ENCODE data around the gene SLC16A2. TPM values are rescaled to one million over a fixed set of nuclear protein-coding genes. Genes with fewer than 3 reads are reported as not detected.

Gene SLC16A2
- total RNA-seq, 1 experiment from 2014 or later = 55.2 TPM

DNA sequence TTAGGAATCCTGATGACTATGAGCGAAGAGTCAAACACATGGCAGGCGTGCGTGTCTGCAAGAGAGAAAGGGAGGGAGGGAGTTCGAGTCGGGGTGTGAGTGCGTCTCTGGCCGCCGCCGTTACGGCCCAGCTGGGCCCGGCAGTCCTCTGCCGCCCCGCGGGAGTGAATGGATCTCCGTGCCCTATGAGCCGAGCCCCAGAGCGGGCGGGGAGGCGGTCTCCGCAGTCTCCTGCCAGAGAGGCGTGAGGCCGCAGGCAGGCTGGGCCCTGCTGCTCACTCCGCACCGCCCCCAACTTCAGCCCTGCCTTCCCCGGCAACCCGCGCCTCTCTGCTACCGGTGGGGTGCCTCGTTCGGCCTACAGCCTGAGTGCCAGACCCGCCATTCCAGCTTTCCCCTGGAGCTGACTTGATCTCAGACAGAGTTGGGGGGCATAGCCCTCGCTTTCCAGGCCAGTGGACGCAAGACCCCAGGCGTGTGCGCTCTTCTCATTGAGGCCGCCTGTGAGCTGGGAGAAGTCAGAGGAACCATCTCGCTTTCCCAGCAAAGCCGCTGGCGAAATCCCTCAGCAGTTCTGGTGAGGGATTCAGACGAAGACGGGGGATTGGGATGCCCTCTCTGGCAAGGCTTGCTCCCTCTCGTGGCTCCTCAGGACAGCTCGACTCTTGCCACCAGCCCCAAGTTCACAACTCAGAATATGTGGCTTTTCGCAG lies 1.4 kb downstream of the SLC16A2 start:
- peak; percentile 42 for ATAC-seq

DNA sequence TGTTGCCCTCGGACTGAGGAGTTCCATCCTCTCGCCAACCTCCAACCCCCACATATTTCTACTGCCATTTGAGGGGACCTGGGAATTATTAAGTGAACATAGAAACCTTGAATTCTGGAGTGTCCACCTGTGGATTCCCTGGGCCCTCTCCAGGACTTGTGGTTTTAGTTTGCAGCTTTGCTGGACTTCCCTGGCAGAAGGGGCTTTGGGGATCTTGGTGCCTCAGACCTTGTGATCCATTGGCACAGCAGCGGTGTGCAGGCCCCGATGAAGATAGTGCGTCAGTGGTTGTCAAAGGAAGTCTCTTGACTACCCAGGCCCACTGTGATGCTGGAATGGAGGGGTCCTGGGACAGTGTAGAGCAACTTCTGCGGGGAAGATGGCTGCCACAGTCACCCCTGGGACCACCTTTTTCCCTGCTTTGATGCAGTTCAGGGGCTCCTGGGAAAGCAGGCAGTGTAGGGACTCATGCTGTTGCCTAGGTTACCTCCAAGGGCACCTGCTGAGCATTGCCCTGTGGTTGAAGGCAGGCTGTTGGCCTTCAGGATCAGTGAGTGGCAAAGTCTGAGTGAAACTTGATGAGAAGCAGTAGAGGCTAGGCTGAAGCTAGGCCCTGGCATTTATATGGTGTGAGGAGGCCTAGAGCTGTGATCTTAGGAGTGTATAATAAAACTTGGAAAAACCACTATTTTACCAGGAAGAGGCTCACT lies 2.2 kb downstream of the SLC16A2 start:
- peak overlapping the region; percentile 80 for H3K4me3 Mint-ChIP-seq
- H3K27ac Mint-ChIP-seq = no peak overlapping the region
- no peaks in the 10 kb centered on the region for H3K36me3 Mint-ChIP-seq
- H3K27me3 Mint-ChIP-seq (ENCODE audit: low read depth) = no peaks in the 10 kb centered on the region; the same call in 1 of the 2 replicates
- POLR2A ChIA-PET = no interaction called here
- peaks cover 21% of the 10 kb centered on the region for H3K4me1 Mint-ChIP-seq
- no peaks in the 10 kb centered on the region for H3K9me3 Mint-ChIP-seq
- no peak for ATAC-seq
- CTCF ChIA-PET = interaction anchor here (1.0 to 1.4 kb wide), 3 partner anchors 8 to 112 kb away, joined by 3 to 7 read pairs (median 4); no protein-coding TSS in a partner anchor
- no peak for DNase-seq (ENCODE audit: low spot score)
- TF ChIP-seq CREB1 (CRISPR knock-in tag; IDR thresholded peaks at IDR 0.05) = no peak
- no peak for TF ChIP-seq ZNF396 (CRISPR knock-in tag; IDR thresholded peaks at IDR 0.05; ENCODE audit: borderline replicate concordance)
- no peak for TF ChIP-seq PRRX2 (CRISPR knock-in tag; IDR thresholded peaks at IDR 0.05)
- TF ChIP-seq, protein P1, sequence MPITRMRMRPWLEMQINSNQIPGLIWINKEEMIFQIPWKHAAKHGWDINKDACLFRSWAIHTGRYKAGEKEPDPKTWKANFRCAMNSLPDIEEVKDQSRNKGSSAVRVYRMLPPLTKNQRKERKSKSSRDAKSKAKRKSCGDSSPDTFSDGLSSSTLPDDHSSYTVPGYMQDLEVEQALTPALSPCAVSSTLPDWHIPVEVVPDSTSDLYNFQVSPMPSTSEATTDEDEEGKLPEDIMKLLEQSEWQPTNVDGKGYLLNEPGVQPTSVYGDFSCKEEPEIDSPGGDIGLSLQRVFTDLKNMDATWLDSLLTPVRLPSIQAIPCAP (CRISPR knock-in tag; IDR thresholded peaks at IDR 0.05) = no peak
- no peak for TF ChIP-seq NR1H2 (CRISPR knock-in tag; IDR thresholded peaks at IDR 0.05)
- no peak for TF ChIP-seq ZNF232 (CRISPR knock-in tag; IDR thresholded peaks at IDR 0.05)
- no peak for TF ChIP-seq TEAD1 (CRISPR knock-in tag; IDR thresholded peaks at IDR 0.05)
- TF ChIP-seq, protein P2, sequence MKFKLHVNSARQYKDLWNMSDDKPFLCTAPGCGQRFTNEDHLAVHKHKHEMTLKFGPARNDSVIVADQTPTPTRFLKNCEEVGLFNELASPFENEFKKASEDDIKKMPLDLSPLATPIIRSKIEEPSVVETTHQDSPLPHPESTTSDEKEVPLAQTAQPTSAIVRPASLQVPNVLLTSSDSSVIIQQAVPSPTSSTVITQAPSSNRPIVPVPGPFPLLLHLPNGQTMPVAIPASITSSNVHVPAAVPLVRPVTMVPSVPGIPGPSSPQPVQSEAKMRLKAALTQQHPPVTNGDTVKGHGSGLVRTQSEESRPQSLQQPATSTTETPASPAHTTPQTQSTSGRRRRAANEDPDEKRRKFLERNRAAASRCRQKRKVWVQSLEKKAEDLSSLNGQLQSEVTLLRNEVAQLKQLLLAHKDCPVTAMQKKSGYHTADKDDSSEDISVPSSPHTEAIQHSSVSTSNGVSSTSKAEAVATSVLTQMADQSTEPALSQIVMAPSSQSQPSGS (CRISPR knock-in tag; IDR thresholded peaks at IDR 0.05; ENCODE audit: borderline replicate concordance, low read depth) = no peak
- TF ChIP-seq OVOL2 (CRISPR knock-in tag; IDR thresholded peaks at IDR 0.05; ENCODE audit: borderline replicate concordance) = no peak
- TF ChIP-seq, protein P3, sequence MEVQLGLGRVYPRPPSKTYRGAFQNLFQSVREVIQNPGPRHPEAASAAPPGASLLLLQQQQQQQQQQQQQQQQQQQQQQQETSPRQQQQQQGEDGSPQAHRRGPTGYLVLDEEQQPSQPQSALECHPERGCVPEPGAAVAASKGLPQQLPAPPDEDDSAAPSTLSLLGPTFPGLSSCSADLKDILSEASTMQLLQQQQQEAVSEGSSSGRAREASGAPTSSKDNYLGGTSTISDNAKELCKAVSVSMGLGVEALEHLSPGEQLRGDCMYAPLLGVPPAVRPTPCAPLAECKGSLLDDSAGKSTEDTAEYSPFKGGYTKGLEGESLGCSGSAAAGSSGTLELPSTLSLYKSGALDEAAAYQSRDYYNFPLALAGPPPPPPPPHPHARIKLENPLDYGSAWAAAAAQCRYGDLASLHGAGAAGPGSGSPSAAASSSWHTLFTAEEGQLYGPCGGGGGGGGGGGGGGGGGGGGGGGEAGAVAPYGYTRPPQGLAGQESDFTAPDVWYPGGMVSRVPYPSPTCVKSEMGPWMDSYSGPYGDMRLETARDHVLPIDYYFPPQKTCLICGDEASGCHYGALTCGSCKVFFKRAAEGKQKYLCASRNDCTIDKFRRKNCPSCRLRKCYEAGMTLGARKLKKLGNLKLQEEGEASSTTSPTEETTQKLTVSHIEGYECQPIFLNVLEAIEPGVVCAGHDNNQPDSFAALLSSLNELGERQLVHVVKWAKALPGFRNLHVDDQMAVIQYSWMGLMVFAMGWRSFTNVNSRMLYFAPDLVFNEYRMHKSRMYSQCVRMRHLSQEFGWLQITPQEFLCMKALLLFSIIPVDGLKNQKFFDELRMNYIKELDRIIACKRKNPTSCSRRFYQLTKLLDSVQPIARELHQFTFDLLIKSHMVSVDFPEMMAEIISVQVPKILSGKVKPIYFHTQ (CRISPR knock-in tag; IDR thresholded peaks at IDR 0.05) = no peak
- TF ChIP-seq JAZF1 (CRISPR knock-in tag; IDR thresholded peaks at IDR 0.05) = no peak
- TF ChIP-seq, protein P4, sequence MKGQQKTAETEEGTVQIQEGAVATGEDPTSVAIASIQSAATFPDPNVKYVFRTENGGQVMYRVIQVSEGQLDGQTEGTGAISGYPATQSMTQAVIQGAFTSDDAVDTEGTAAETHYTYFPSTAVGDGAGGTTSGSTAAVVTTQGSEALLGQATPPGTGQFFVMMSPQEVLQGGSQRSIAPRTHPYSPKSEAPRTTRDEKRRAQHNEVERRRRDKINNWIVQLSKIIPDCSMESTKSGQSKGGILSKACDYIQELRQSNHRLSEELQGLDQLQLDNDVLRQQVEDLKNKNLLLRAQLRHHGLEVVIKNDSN (CRISPR knock-in tag; IDR thresholded peaks at IDR 0.05) = no peak
- TF ChIP-seq, protein P5, sequence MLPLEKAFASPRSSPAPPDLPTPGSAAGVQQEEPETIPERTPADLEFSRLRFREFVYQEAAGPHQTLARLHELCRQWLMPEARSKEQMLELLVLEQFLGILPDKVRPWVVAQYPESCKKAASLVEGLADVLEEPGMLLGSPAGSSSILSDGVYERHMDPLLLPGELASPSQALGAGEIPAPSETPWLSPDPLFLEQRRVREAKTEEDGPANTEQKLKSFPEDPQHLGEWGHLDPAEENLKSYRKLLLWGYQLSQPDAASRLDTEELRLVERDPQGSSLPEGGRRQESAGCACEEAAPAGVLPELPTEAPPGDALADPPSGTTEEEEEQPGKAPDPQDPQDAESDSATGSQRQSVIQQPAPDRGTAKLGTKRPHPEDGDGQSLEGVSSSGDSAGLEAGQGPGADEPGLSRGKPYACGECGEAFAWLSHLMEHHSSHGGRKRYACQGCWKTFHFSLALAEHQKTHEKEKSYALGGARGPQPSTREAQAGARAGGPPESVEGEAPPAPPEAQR (CRISPR knock-in tag; IDR thresholded peaks at IDR 0.05) = no peak

More for the DNA sequence above, 1.4 kb downstream of the SLC16A2 start:
- ChIA-PET POLR2A (interaction anchor here (0.6 kb wide), 1 partner anchor 130 kb away, joined by 5 read pairs; no protein-coding TSS in a partner anchor), CTCF (interaction anchor here (1.0 to 1.4 kb wide), 3 partner anchors 9 to 112 kb away, joined by 3 to 7 read pairs (median 4); no protein-coding TSS in a partner anchor)
- H3K27ac Mint-ChIP-seq = peak overlapping the region; percentile 19; the same call in 1 of the 2 replicates
- peak overlapping the region; percentile 80 for H3K4me3 Mint-ChIP-seq
- peak; percentile 70 for DNase-seq (ENCODE audit: low spot score)
- no peaks in the 10 kb centered on the region for H3K36me3 Mint-ChIP-seq
- H3K27me3 Mint-ChIP-seq (ENCODE audit: low read depth) = no peaks in the 10 kb centered on the region; the same call in none of the 2 replicates
- TF ChIP-seq SP1 (CRISPR knock-in tag; conservative IDR thresholded peaks at IDR 0.05) (peak; percentile 28; the same call in 1 of the 2 replicates), OVOL2 (CRISPR knock-in tag; IDR thresholded peaks at IDR 0.05; ENCODE audit: borderline replicate concordance) (no peak), KAT7 (CRISPR knock-in tag; IDR thresholded peaks at IDR 0.05; ENCODE audit: borderline replicate concordance) (0 out of 2 replicates have a peak, but pooled peaks have one; percentile 16), FOXP1 (CRISPR knock-in tag; IDR thresholded peaks at IDR 0.05; ENCODE audit: borderline replicate concordance) (0 out of 2 replicates have a peak, but pooled peaks have one; percentile 49)
- TF ChIP-seq, protein P6, sequence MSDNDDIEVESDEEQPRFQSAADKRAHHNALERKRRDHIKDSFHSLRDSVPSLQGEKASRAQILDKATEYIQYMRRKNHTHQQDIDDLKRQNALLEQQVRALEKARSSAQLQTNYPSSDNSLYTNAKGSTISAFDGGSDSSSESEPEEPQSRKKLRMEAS (CRISPR knock-in tag; IDR thresholded peaks at IDR 0.05) = peak; percentile 46; the same call in 1 of the 2 replicates
- TF ChIP-seq, protein P7, sequence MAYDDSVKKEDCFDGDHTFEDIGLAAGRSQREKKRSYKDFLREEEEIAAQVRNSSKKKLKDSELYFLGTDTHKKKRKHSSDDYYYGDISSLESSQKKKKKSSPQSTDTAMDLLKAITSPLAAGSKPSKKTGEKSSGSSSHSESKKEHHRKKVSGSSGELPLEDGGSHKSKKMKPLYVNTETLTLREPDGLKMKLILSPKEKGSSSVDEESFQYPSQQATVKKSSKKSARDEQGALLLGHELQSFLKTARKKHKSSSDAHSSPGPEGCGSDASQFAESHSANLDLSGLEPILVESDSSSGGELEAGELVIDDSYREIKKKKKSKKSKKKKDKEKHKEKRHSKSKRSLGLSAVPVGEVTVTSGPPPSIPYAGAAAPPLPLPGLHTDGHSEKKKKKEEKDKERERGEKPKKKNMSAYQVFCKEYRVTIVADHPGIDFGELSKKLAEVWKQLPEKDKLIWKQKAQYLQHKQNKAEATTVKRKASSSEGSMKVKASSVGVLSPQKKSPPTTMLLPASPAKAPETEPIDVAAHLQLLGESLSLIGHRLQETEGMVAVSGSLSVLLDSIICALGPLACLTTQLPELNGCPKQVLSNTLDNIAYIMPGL (CRISPR knock-in tag; IDR thresholded peaks at IDR 0.05) = 0 out of 2 replicates have a peak, but pooled peaks have one; percentile 26
- TF ChIP-seq, protein P3 (CRISPR knock-in tag; IDR thresholded peaks at IDR 0.05) = no peak
- peaks cover 24% of the 10 kb centered on the region for H3K4me1 Mint-ChIP-seq
- H3K9me3 Mint-ChIP-seq = no peaks in the 10 kb centered on the region
